Right lobe of liver (tissue), 6 donors: ENCODE measurements around the gene RBM38. TPM values are rescaled to one million over a fixed set of nuclear protein-coding genes. Genes with fewer than 3 reads are reported as not detected.

ENCODE experiments used
- ATAC-seq, 4 donors: fragments of 200-7000 bp; cut with Tn5 transposase; one replicate each; pipeline ENCODE4 v1.9.1; 2020; ENCODE audit warnings: mild to moderate bottlenecking in 4 of 4, moderate library complexity in 4 of 4
- DNase-seq, 3 donors: peaks; one replicate each; pipeline ENCODE4 v3.0.0-alpha.2; 2020
- H3K27ac ChIP-seq, 3 donors: fragments of 200-600 bp; one replicate each; pipeline ENCODE4 v1.8.0; 2022
- H3K27me3 ChIP-seq, 2 donors: fragments of 200-600 bp; one replicate each; pipeline ENCODE4 v1.8.0; 2022
- H3K36me3 ChIP-seq, 4 donors: fragments of 200-600 bp; sonication (generic) in 1 of 4; one replicate each; pipeline versions ENCODE4 v1.5.1 to v1.8.0; 2017 to 2022; ENCODE audit warnings: control low read depth in 1 of 4
- H3K4me1 ChIP-seq, 4 donors: fragments of 200-600 bp; sonication (generic) in 1 of 4; one replicate each; pipeline versions ENCODE4 v1.5.1 to v1.8.0; 2017 to 2022; ENCODE audit warnings: control low read depth in 1 of 4
- H3K4me3 ChIP-seq, 3 donors: fragments of 200-600 bp; one replicate each; pipeline ENCODE4 v1.8.0; 2022
- H3K9me3 ChIP-seq, 4 donors: fragments of 200-600 bp; sonication (generic) in 1 of 4; one replicate each; pipeline versions ENCODE4 v1.5.1 to v1.8.0; 2017 to 2022; ENCODE audit warnings: control low read depth in 1 of 4
- CTCF ChIP-seq, 4 donors: fragments of 200-600 bp in 3 of 4; fragments of 450-650 bp in 1 of 4; IDR thresholded peaks; one replicate each; pipeline versions ENCODE4 v1.5.1 to v1.8.0; 2016 to 2022; ENCODE audit warnings: antibody characterized with exemption in 4 of 4, mild to moderate bottlenecking in 2 of 4
- POLR2A ChIP-seq: fragments of 450-650 bp; IDR thresholded peaks from one replicate; pipeline ENCODE4 v1.6.1; 2017; ENCODE audit warnings: antibody characterized with exemption, mild to moderate bottlenecking
- WGBS: methylation state at CpG from one replicate; pipeline ENCODE4 v1.1.6; 2018; ENCODE audit warnings: low coverage, low lambda C conversion rate; ENCODE audit not compliant: insufficient coverage; ENCODE audit errors: missing lambda C conversion rate; 5-methylcytosine and 5-hydroxymethylcytosine counted together
- intact Hi-C, 2 donors: fragments of 100-400 bp; cut with DNase I; formaldehyde crosslinking; loops; one replicate each; pipeline versions ENCODE4 v1.11.2 to v1.14.1; 2022
- total RNA-seq, 6 experiments: library from RNA; depleted of rRNA in 2 of 6; stranded (reverse); fragments of >200 nt in 2 of 6; fragmentation: NEBNext Ultra II Directional in 3 of 6; extraction: Animal tissue kit (Norgen Biotek cat#: 25700) in 3 of 6; gene quantifications; one replicate each; pipeline versions ENCODE4 v1.1.0 to v1.2.4, GENCODE V29; 2016 to 2023
- donor health status: DM: no; HTN: yes; CAD: no.
- donor health status: DM: no; HTN: no; CAD: no.
- donor health status: DM: no; HTN: no; CAD: no.
- donor health status: DM: no; HTN: yes; CAD: no.
- donor health status: DM: no; HTN: yes; CAD: no.

The RBM38 gene
- total RNA-seq, 6 experiments from 2014 or later, result 3.9 to 16.9 (median 9.6) TPM

- intact Hi-C loops, result loop anchor here in 1 of 2 donors (10.0 kb wide), 1 partner anchor 192 kb away; no protein-coding TSS in a partner anchor
- Histone ChIP-seq H3K27me3 (no peaks in the 10 kb centered on the region), H3K27ac (no peak overlapping the region), H3K4me3 (no peak overlapping the region), H3K9me3 (no peaks in the 10 kb centered on the region), H3K36me3 (peaks cover 0 to 2% (median under 1%) of the 10 kb centered on the region in 4 donors), H3K4me1 (no peaks in the 10 kb centered on the region)
- DNase-seq (peak in 1 of 3 donors; percentile 37), ATAC-seq (no peak)
- WGBS, result no CpG with 5 or more reads among the region's 32 CpGs
- no peak for TF ChIP-seq POLR2A
Measured at GRCh38 chr20:57402206-57403125, 11.3 kb downstream of the RBM38 start.

GRCh38 chr20:57403216-57403615 is 12.0 kb downstream of the RBM38 start:
- no peak overlapping the region for H3K4me3 ChIP-seq
- no peaks in the 10 kb centered on the region for H3K4me1 ChIP-seq
- H3K36me3 ChIP-seq, result peaks cover 0 to 9% (median 4%) of the 10 kb centered on the region in 4 donors
- ATAC-seq (no peak), DNase-seq (peak in 1 of 3 donors; percentile 42)
- TF ChIP-seq POLR2A, result no peak
- TF ChIP-seq CTCF (IDR thresholded peaks at IDR 0.05), result no peak
- H3K9me3 ChIP-seq, result no peaks in the 10 kb centered on the region
- no peak overlapping the region for H3K27ac ChIP-seq
- no CpG with 5 or more reads among the region's 10 CpGs for WGBS
- intact Hi-C loops, result loop anchor here in 1 of 2 donors (10.0 kb wide), 1 partner anchor 192 kb away; no protein-coding TSS in a partner anchor
- no peaks in the 10 kb centered on the region for H3K27me3 ChIP-seq

- no peaks in the 10 kb centered on the region for H3K4me1 ChIP-seq
- intact Hi-C loops, result loop anchor here in 1 of 2 donors (10.0 kb wide), 1 partner anchor 191 kb away; no protein-coding TSS in a partner anchor
- H3K9me3 ChIP-seq, result no peaks in the 10 kb centered on the region
- no peak overlapping the region for H3K4me3 ChIP-seq
- ATAC-seq (no peak), DNase-seq (peak in 1 of 3 donors; percentile 15)
- H3K36me3 ChIP-seq, result peaks cover 0 to 14% (median 6%) of the 10 kb centered on the region in 4 donors
- WGBS, result 100% methylated on average over 2 of the region's 11 CpGs
- no peak overlapping the region for H3K27ac ChIP-seq
- H3K27me3 ChIP-seq, result no peaks in the 10 kb centered on the region
- TF ChIP-seq POLR2A, result no peak
- TF ChIP-seq CTCF (IDR thresholded peaks at IDR 0.05), result no peak
Measured at GRCh38 chr20:57404006-57404405, 12.8 kb downstream of the RBM38 start.

- intact Hi-C loops, result loop anchor here in 1 of 2 donors (10.0 kb wide), 1 partner anchor 190 kb away; no protein-coding TSS in a partner anchor
- ATAC-seq (no peak), DNase-seq (peak in 1 of 3 donors; percentile 57)
- H3K4me3 ChIP-seq, result no peak overlapping the region
- no peaks in the 10 kb centered on the region for H3K27me3 ChIP-seq
- WGBS, result no CpG with 5 or more reads among the region's 22 CpGs
- H3K27ac ChIP-seq, result no peak overlapping the region
- H3K36me3 ChIP-seq, result peaks cover 0 to 14% (median 6%) of the 10 kb centered on the region in 4 donors
- TF ChIP-seq POLR2A (no peak), CTCF (IDR thresholded peaks at IDR 0.05) (no peak)
- no peaks in the 10 kb centered on the region for H3K4me1 ChIP-seq
- no peaks in the 10 kb centered on the region for H3K9me3 ChIP-seq
Measured at GRCh38 chr20:57404419-57405072, 13.3 kb downstream of the RBM38 start.
